ENCODE data around the gene UBE3B. TPM values are rescaled to one million over a fixed set of nuclear protein-coding genes. Genes with fewer than 3 reads are reported as not detected.

The UBE3B gene
- total RNA-seq, 1 donor from 2014 or later: 39.1 TPM

- H3K36me3 ChIP-seq: peaks cover 99% of the 10 kb centered on the region
- H3K4me1 ChIP-seq: no peaks in the 10 kb centered on the region
- ATAC-seq: no peak
- H3K27ac ChIP-seq: no peak overlapping the region
- DNase-seq: no peak
- H3K27me3 ChIP-seq: no peaks in the 10 kb centered on the region
- no peak for TF ChIP-seq CTCF (IDR thresholded peaks at IDR 0.05)
- no peaks in the 10 kb centered on the region for H3K9me3 ChIP-seq
- no peak overlapping the region for H3K4me3 ChIP-seq
- intact Hi-C loops (cut with DNase I): no loop called here
These were observed 23.9 kb downstream of the UBE3B start for GRCh38 chr12:109501299-109501698.

GRCh38 chr12:109502332-109502731 lies 24.9 kb downstream of the UBE3B start:
- H3K9me3 ChIP-seq: no peaks in the 10 kb centered on the region
- DNase-seq (no peak), ATAC-seq (no peak)
- no peak overlapping the region for H3K27ac ChIP-seq
- peaks cover 100% of the 10 kb centered on the region for H3K36me3 ChIP-seq
- H3K27me3 ChIP-seq: no peaks in the 10 kb centered on the region
- no peak for TF ChIP-seq CTCF (IDR thresholded peaks at IDR 0.05)
- H3K4me3 ChIP-seq: no peak overlapping the region
- intact Hi-C loops (cut with DNase I): no loop called here
- no peaks in the 10 kb centered on the region for H3K4me1 ChIP-seq

GRCh38 chr12:109503611-109504010 lies 26.2 kb downstream of the UBE3B start:
- no peak for DNase-seq
- ATAC-seq: no peak
- Histone ChIP-seq H3K9me3 (no peaks in the 10 kb centered on the region), H3K4me1 (no peaks in the 10 kb centered on the region), H3K36me3 (peaks cover 100% of the 10 kb centered on the region), H3K4me3 (no peak overlapping the region), H3K27me3 (no peaks in the 10 kb centered on the region), H3K27ac (no peak overlapping the region)
- intact Hi-C loops (cut with DNase I): no loop called here
- TF ChIP-seq CTCF (IDR thresholded peaks at IDR 0.05): no peak

GRCh38 chr12:109504068-109504467 lies 26.6 kb downstream of the UBE3B start:
- TF ChIP-seq CTCF (IDR thresholded peaks at IDR 0.05): no peak
- no peak for ATAC-seq
- H3K36me3 ChIP-seq: peaks cover 100% of the 10 kb centered on the region
- intact Hi-C loops (cut with DNase I): no loop called here
- no peak overlapping the region for H3K27ac ChIP-seq
- no peaks in the 10 kb centered on the region for H3K27me3 ChIP-seq
- no peak overlapping the region for H3K4me3 ChIP-seq
- H3K4me1 ChIP-seq: no peaks in the 10 kb centered on the region
- DNase-seq: no peak
- no peaks in the 10 kb centered on the region for H3K9me3 ChIP-seq

- Histone ChIP-seq H3K27me3 (no peaks in the 10 kb centered on the region), H3K4me3 (no peak overlapping the region), H3K4me1 (no peaks in the 10 kb centered on the region), H3K9me3 (no peaks in the 10 kb centered on the region), H3K27ac (no peak overlapping the region), H3K36me3 (peaks cover 96% of the 10 kb centered on the region)
- intact Hi-C loops (cut with DNase I): no loop called here
- no peak for TF ChIP-seq CTCF (IDR thresholded peaks at IDR 0.05)
- ATAC-seq (no peak), DNase-seq (no peak)
These were observed 32.8 kb downstream of the UBE3B start for GRCh38 chr12:109510196-109510595.

- no peaks in the 10 kb centered on the region for H3K27me3 ChIP-seq
- no peak for TF ChIP-seq CTCF (IDR thresholded peaks at IDR 0.05)
- H3K9me3 ChIP-seq: no peaks in the 10 kb centered on the region
- H3K27ac ChIP-seq: no peak overlapping the region
- peaks cover 96% of the 10 kb centered on the region for H3K36me3 ChIP-seq
- H3K4me3 ChIP-seq: no peak overlapping the region
- ATAC-seq (peak; percentile 68), DNase-seq (no peak)
- no peaks in the 10 kb centered on the region for H3K4me1 ChIP-seq
- intact Hi-C loops (cut with DNase I): no loop called here
These were observed 35.2 kb downstream of the UBE3B start for GRCh38 chr12:109512608-109513007.

Measured in upper lobe of right lung (tissue), 1 donor.